Breast epithelium (tissue), 3 donors: ENCODE results near the gene ZNF236.

Experiments used
- CTCF ChIP-seq, 3 donors: fragments of 450-650 bp; IDR thresholded peaks; one replicate each; pipeline ENCODE4 v1.5.1; 2016 to 2017; ENCODE audit warnings: antibody characterized with exemption in 3 of 3, mild to moderate bottlenecking in 3 of 3, moderate library complexity in 3 of 3
- POLR2A ChIP-seq: fragments of 450-650 bp; IDR thresholded peaks from one replicate; pipeline ENCODE4 v1.6.1; 2016; ENCODE audit warnings: antibody characterized with exemption, mild to moderate bottlenecking, moderate library complexity

GRCh38 chr18:76878426-76878825 lies 56.1 kb downstream of the ZNF236 start:
- TF ChIP-seq CTCF (IDR thresholded peaks at IDR 0.05) (no peak), POLR2A (no peak)
